Measurements from ENCODE around the gene PDLIM3.

The PDLIM3 gene

DNA sequence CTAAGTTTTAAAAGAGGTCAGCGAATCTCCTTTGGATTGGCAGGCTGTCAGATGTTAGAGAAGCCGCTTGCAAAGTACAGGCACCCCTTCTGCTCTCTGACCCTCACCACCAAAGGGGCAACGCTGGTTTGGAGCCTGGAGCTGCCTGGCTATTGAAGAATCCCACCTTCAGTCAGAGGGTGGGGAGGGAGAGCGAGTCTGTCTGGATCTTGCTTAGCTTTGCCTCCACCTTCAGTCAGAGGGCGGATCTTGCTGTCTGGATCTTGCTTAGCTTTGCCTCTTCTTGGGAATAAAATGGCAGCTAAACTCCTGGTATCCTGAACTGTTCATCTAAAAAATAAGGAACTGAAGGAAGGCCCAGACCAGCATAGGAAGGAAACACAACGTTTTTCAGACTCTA, 71.1 kb downstream of the PDLIM3 start:
- no peak for TF ChIP-seq POLR2AphosphoS5 (IDR thresholded peaks at IDR 0.05; ENCODE audit: low read depth, low read length)
- no peak for TF ChIP-seq SIN3A (IDR thresholded peaks at IDR 0.05; ENCODE audit: borderline replicate concordance, insufficient read depth, low read length)
- TF ChIP-seq FOXP2 (optimal IDR thresholded peaks at IDR 0.05; ENCODE audit: borderline replicate concordance, extremely low read depth, extremely low read length, insufficient read depth) = no peak
- TF ChIP-seq, protein P1, sequence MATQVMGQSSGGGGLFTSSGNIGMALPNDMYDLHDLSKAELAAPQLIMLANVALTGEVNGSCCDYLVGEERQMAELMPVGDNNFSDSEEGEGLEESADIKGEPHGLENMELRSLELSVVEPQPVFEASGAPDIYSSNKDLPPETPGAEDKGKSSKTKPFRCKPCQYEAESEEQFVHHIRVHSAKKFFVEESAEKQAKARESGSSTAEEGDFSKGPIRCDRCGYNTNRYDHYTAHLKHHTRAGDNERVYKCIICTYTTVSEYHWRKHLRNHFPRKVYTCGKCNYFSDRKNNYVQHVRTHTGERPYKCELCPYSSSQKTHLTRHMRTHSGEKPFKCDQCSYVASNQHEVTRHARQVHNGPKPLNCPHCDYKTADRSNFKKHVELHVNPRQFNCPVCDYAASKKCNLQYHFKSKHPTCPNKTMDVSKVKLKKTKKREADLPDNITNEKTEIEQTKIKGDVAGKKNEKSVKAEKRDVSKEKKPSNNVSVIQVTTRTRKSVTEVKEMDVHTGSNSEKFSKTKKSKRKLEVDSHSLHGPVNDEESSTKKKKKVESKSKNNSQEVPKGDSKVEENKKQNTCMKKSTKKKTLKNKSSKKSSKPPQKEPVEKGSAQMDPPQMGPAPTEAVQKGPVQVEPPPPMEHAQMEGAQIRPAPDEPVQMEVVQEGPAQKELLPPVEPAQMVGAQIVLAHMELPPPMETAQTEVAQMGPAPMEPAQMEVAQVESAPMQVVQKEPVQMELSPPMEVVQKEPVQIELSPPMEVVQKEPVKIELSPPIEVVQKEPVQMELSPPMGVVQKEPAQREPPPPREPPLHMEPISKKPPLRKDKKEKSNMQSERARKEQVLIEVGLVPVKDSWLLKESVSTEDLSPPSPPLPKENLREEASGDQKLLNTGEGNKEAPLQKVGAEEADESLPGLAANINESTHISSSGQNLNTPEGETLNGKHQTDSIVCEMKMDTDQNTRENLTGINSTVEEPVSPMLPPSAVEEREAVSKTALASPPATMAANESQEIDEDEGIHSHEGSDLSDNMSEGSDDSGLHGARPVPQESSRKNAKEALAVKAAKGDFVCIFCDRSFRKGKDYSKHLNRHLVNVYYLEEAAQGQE (IDR thresholded peaks at IDR 0.05; ENCODE audit: insufficient read depth in 1 of 2, low read depth in 2 of 2, low read length in 2 of 2) = no peak
- no peak for TF ChIP-seq TAF1 (IDR thresholded peaks at IDR 0.05; ENCODE audit: borderline replicate concordance, insufficient read depth, low read length)

DNA sequence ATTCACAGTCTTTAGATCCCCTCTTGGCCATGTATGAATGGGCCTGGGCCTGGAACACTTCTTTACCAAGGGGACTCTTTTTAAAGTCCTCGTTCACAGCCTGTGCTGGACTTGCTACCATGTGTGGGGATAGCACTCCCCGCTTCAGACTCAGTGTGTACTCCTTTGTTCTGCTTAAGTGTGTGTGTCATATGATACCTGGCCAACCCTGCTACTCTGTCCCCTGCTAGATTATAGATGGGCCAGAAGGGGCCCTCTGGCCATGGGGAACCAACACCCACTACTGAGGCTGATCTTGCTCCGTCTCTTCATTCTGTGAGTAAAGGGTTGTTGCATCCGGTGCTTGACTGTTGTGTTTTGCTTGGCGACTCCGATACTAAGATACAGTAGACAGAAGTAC, 71.8 kb downstream of the PDLIM3 start:
- TF ChIP-seq FOXP2 (optimal IDR thresholded peaks at IDR 0.05; ENCODE audit: borderline replicate concordance, extremely low read depth, extremely low read length, insufficient read depth) = no peak
- TF ChIP-seq, protein P1 (IDR thresholded peaks at IDR 0.05; ENCODE audit: insufficient read depth in 1 of 2, low read depth in 2 of 2, low read length in 2 of 2) = no peak
- TF ChIP-seq TAF1 (IDR thresholded peaks at IDR 0.05; ENCODE audit: borderline replicate concordance, insufficient read depth, low read length) = no peak
- no peak for TF ChIP-seq POLR2AphosphoS5 (IDR thresholded peaks at IDR 0.05; ENCODE audit: low read depth, low read length)
- TF ChIP-seq SIN3A (IDR thresholded peaks at IDR 0.05; ENCODE audit: borderline replicate concordance, insufficient read depth, low read length) = no peak

DNA sequence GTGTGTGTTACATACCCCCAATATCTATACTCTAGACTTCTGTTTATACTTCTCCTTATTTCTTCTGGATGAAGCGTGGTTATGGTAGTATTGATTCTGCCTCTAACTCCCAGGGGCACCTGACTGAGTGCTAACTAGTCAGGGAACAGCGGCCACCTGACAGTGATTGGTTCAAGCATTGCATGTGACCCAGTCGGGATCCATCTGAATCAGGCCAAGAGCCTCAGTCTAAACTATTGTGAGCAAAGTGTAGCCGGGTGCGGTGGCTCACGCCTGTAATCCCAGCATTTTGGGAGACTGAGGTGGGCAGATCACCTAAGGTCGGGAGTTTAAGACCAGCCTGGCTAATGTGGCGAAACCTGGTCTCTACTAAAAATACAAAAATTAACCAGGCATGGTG, 73.7 kb downstream of the PDLIM3 start:
- TF ChIP-seq TAF1 (IDR thresholded peaks at IDR 0.05; ENCODE audit: borderline replicate concordance, insufficient read depth, low read length) (no peak), FOXP2 (optimal IDR thresholded peaks at IDR 0.05; ENCODE audit: borderline replicate concordance, extremely low read depth, extremely low read length, insufficient read depth) (no peak)

DNA sequence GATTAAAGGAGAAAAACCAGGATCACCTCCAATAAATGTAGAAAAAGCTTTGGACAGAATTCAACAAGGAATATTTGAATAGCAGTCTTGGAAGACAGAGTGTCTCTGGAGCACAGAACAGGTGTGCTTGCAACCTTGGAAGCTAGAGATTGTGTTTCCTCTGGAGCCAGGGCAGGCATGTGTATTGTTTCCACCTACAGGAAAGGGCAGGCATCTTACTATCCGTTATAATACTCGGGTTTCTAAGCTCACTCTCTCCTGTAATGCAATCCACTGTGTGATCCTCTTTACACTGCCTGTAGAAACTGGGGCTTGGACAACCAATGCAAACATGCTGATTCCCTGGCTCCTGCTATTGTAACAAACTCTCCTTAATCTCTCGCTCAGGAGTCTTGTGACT, 78.2 kb downstream of the PDLIM3 start:
- no peak for TF ChIP-seq TAF1 (IDR thresholded peaks at IDR 0.05; ENCODE audit: borderline replicate concordance, insufficient read depth, low read length)
- no peak for TF ChIP-seq POLR2AphosphoS5 (IDR thresholded peaks at IDR 0.05; ENCODE audit: low read depth, low read length)
- TF ChIP-seq FOXP2 (optimal IDR thresholded peaks at IDR 0.05; ENCODE audit: borderline replicate concordance, extremely low read depth, extremely low read length, insufficient read depth) = no peak
- TF ChIP-seq, protein P1 (IDR thresholded peaks at IDR 0.05; ENCODE audit: insufficient read depth in 1 of 2, low read depth in 2 of 2, low read length in 2 of 2) = no peak
- no peak for TF ChIP-seq SIN3A (IDR thresholded peaks at IDR 0.05; ENCODE audit: borderline replicate concordance, insufficient read depth, low read length)

DNA sequence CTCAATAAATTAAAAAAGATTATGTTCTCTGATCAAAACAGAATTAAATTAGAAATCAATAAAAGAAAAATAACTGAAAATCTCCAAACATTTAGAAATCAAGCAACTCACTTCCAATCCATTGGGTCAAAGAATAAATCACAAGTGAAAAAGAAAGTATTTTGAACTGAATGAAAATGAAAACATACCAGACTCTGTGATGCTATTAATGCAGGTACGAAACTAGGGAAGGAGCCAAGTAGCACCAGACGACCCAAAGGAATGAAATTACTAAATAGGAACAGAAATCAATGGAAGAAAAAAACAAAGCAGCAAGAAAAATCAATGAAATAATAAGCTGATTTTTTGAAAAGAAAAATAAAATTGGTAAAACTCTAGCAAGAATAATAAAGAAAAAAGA, 79.2 kb downstream of the PDLIM3 start:
- no peak for TF ChIP-seq FOXP2 (optimal IDR thresholded peaks at IDR 0.05; ENCODE audit: borderline replicate concordance, extremely low read depth, extremely low read length, insufficient read depth)
- no peak for TF ChIP-seq TAF1 (IDR thresholded peaks at IDR 0.05; ENCODE audit: borderline replicate concordance, insufficient read depth, low read length)
- TF ChIP-seq, protein P1 (IDR thresholded peaks at IDR 0.05; ENCODE audit: insufficient read depth in 1 of 2, low read depth in 2 of 2, low read length in 2 of 2) = no peak
- TF ChIP-seq POLR2AphosphoS5 (IDR thresholded peaks at IDR 0.05; ENCODE audit: low read depth, low read length) = no peak
- TF ChIP-seq SIN3A (IDR thresholded peaks at IDR 0.05; ENCODE audit: borderline replicate concordance, insufficient read depth, low read length) = no peak
